Measurements from ENCODE around the gene ATP2B2.

Gene ATP2B2

GRCh38 chr3:10364806-10365205 is 140.6 kb downstream of the ATP2B2 start:
- H3K4me3 ChIP-seq (ENCODE audit: low read depth, low read length): no peak overlapping the region
- DNase-seq (ENCODE audit: low read depth): no peak
- TF ChIP-seq, protein P1, sequence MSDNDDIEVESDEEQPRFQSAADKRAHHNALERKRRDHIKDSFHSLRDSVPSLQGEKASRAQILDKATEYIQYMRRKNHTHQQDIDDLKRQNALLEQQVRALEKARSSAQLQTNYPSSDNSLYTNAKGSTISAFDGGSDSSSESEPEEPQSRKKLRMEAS (IDR thresholded peaks at IDR 0.05; ENCODE audit: low read depth, low read length): no peak
- no peak for TF ChIP-seq CTCF (IDR thresholded peaks at IDR 0.05; ENCODE audit: low read depth, low read length)
- TF ChIP-seq POLR2A (IDR thresholded peaks at IDR 0.05; ENCODE audit: extremely low read depth, insufficient read length): no peak

DNA sequence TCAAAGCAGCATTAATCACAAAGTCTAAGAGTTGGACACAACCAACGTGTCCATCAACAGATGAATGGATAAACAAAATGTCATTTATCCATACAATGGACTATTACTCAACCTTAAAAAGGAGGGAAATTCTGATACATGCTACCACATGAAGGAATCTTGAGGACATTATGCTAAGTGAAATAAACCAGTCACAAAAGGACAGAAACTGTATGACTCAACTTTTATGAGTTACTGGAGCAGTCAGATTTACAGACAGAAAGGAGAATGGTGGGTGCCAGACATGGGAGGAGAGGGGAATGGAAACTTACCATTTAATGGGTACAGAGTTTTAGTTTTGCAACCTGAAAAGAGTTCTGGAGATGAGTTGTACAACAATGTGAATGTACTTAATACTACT is 141.5 kb downstream of the ATP2B2 start:
- H3K4me3 ChIP-seq (ENCODE audit: low read depth, low read length): no peak overlapping the region
- DNase-seq (ENCODE audit: low read depth): no peak
- no peak for TF ChIP-seq POLR2A (IDR thresholded peaks at IDR 0.05; ENCODE audit: extremely low read depth, insufficient read length)
- no peak for TF ChIP-seq MYC (IDR thresholded peaks at IDR 0.05; ENCODE audit: low read depth, low read length)
- TF ChIP-seq, protein P1 (IDR thresholded peaks at IDR 0.05; ENCODE audit: low read depth, low read length): no peak
- no peak for TF ChIP-seq CTCF (IDR thresholded peaks at IDR 0.05; ENCODE audit: low read depth, low read length)

- no peak for DNase-seq (ENCODE audit: low read depth)
- TF ChIP-seq CTCF (IDR thresholded peaks at IDR 0.05; ENCODE audit: low read depth, low read length): no peak
- no peak for TF ChIP-seq MYC (IDR thresholded peaks at IDR 0.05; ENCODE audit: low read depth, low read length)
- TF ChIP-seq POLR2A (IDR thresholded peaks at IDR 0.05; ENCODE audit: extremely low read depth, insufficient read length): no peak
- TF ChIP-seq, protein P1 (IDR thresholded peaks at IDR 0.05; ENCODE audit: low read depth, low read length): no peak
- H3K4me3 ChIP-seq (ENCODE audit: low read depth, low read length): no peak overlapping the region
These were observed 144.0 kb downstream of the ATP2B2 start for GRCh38 chr3:10361375-10361774.

DNA sequence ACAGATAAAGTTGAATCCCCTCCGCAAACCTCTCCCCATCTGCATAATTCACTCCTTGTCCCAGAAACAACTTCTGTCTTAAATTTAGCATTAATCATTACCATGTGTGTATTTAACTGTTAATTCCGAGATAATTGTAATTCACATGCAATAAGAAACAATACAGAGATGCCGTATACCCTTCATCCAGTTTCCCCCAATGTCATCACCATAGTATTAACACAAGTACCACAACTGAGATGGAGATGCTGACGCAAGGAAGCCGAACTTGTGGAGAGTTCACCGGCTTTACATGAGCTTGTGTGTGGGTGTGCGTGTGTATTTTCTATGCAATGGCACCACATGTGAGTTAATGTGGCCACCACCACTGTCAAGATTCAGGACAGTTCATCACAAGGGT is 144.9 kb downstream of the ATP2B2 start:
- no peak for DNase-seq (ENCODE audit: low read depth)
- TF ChIP-seq CTCF (IDR thresholded peaks at IDR 0.05; ENCODE audit: low read depth, low read length) (no peak), POLR2A (IDR thresholded peaks at IDR 0.05; ENCODE audit: extremely low read depth, insufficient read length) (no peak), MYC (IDR thresholded peaks at IDR 0.05; ENCODE audit: low read depth, low read length) (no peak)
- TF ChIP-seq, protein P1 (IDR thresholded peaks at IDR 0.05; ENCODE audit: low read depth, low read length): no peak
- no peak overlapping the region for H3K4me3 ChIP-seq (ENCODE audit: low read depth, low read length)

- H3K4me3 ChIP-seq (ENCODE audit: low read depth, low read length): no peak overlapping the region
- TF ChIP-seq, protein P1 (IDR thresholded peaks at IDR 0.05; ENCODE audit: low read depth, low read length): no peak
- TF ChIP-seq CTCF (IDR thresholded peaks at IDR 0.05; ENCODE audit: low read depth, low read length) (no peak), POLR2A (IDR thresholded peaks at IDR 0.05; ENCODE audit: extremely low read depth, insufficient read length) (no peak), MYC (IDR thresholded peaks at IDR 0.05; ENCODE audit: low read depth, low read length) (no peak)
- DNase-seq (ENCODE audit: low read depth): no peak
These were observed 145.6 kb downstream of the ATP2B2 start for GRCh38 chr3:10359761-10360161.
